Adipose tissue (tissue), 3 donors: ENCODE data around the gene DOK1. TPM values are rescaled to one million over a fixed set of nuclear protein-coding genes. Genes with fewer than 3 reads are reported as not detected.

Experiments
- H3K27ac ChIP-seq: one replicate; pipeline ENCODE4 v1.5.1; 2013; ENCODE audit warnings: low read depth, low read length
- WGBS, 3 donors: extraction: QIAGEN DNeasy Blood & Tissue Kit; methylation state at CpG; one replicate each; pipeline ENCODE4 v1.1.7; 2013; 5-methylcytosine and 5-hydroxymethylcytosine counted together
- polyA plus RNA-seq, 3 donors: library from polyadenylated mRNA; stranded (reverse); fragments of 200-250 nt; gene quantifications; one replicate each; pipeline ENCODE4 v1.2.3, GENCODE V29; 2013
- donor health status: healthy with polysubstance abuse.
- donor health status: Bipolar disorder and iron deficiency.
- donor health status: healthy.

DOK1 gene
- polyA plus RNA-seq, 3 donors, result 8.8 to 23.4 (median 16.2) TPM

GRCh38 chr2:74538881-74539339 is 15.6 kb upstream of the DOK1 start:
- no peak overlapping the region for H3K27ac ChIP-seq
- WGBS, 3 donors, result 50 to 74% (median 57%) methylated on average over 7 of the region's 7 CpGs

- WGBS, 3 donors, result 52 to 69% (median 54%) methylated on average over 5 of the region's 5 CpGs
- no peak overlapping the region for H3K27ac ChIP-seq
Observed at GRCh38 chr2:74540291-74540690, 14.2 kb upstream of the DOK1 start.

GRCh38 chr2:74542978-74543377 is 11.5 kb upstream of the DOK1 start:
- 52 to 82% (median 66%) methylated on average over 1 of the region's 1 CpG for WGBS, 3 donors
- no peak overlapping the region for H3K27ac ChIP-seq

- no peak overlapping the region for H3K27ac ChIP-seq
- WGBS, 3 donors, result 87 to 92% (median 90%) methylated on average over 3 of the region's 3 CpGs
Observed at GRCh38 chr2:74544634-74545033, 9.9 kb upstream of the DOK1 start.

- WGBS, 3 donors, result 75 to 96% (median 90%) methylated on average over 3 of the region's 3 CpGs
Observed at GRCh38 chr2:74546004-74546403, 8.5 kb upstream of the DOK1 start.

GRCh38 chr2:74548285-74548899 is 6.1 kb upstream of the DOK1 start:
- no peak overlapping the region for H3K27ac ChIP-seq
- WGBS, 3 donors, result 13 to 18% (median 18%) methylated on average over 26 of the region's 26 CpGs

More at GRCh38 chr2:74546004-74546403, 8.5 kb upstream of the DOK1 start:
- H3K27ac ChIP-seq, result no peak overlapping the region

GRCh38 chr2:74548900-74549826 is 5.4 kb upstream of the DOK1 start:
- WGBS, 3 donors, result 4 to 9% (median 6%) methylated on average over 76 to 85 of the region's 85 CpGs
- H3K27ac ChIP-seq, result no peak overlapping the region

GRCh38 chr2:74550231-74550630 is 4.3 kb upstream of the DOK1 start:
- WGBS, 3 donors, result 92 to 94% (median 92%) methylated on average over 7 of the region's 7 CpGs
- H3K27ac ChIP-seq, result no peak overlapping the region

GRCh38 chr2:74551530-74551929 is 3.0 kb upstream of the DOK1 start:
- no peak overlapping the region for H3K27ac ChIP-seq

GRCh38 chr2:74551942-74552913 is 2.3 kb upstream of the DOK1 start:
- H3K27ac ChIP-seq, result no peak overlapping the region
- 71 to 83% (median 77%) methylated on average over 21 of the region's 21 CpGs for WGBS, 3 donors

GRCh38 chr2:74552914-74553811 is 1.4 kb upstream of the DOK1 start:
- 55 to 58% (median 57%) methylated on average over 27 of the region's 27 CpGs for WGBS, 3 donors
- no peak overlapping the region for H3K27ac ChIP-seq

- 2 to 5% (median 2%) methylated on average over 58 of the region's 58 CpGs for WGBS, 3 donors
- H3K27ac ChIP-seq, result no peak overlapping the region
Observed at GRCh38 chr2:74554820-74555531, 456 bp downstream of the DOK1 start.

- 58 to 81% (median 59%) methylated on average over 17 of the region's 17 CpGs for WGBS, 3 donors
- no peak overlapping the region for H3K27ac ChIP-seq
Observed at GRCh38 chr2:74555610-74556103, 1.1 kb downstream of the DOK1 start.

GRCh38 chr2:74556159-74556558 is 1.6 kb downstream of the DOK1 start:
- WGBS, 3 donors, result 72 to 87% (median 74%) methylated on average over 11 to 14 of the region's 14 CpGs
- H3K27ac ChIP-seq, result no peak overlapping the region

GRCh38 chr2:74556831-74557370 is 2.4 kb downstream of the DOK1 start:
- H3K27ac ChIP-seq, result no peak overlapping the region
- 87 to 97% (median 91%) methylated on average over 6 of the region's 6 CpGs for WGBS, 3 donors
